IPS-15b (cell line): Measurements from ENCODE around the gene FERMT2.

Source experiments
- H3K27me3 ChIP-seq: one replicate; pipeline ENCODE4 v1.6.1; 2013; ENCODE audit warnings: low read length; ENCODE audit not compliant: control insufficient read depth, insufficient read depth
- H3K36me3 ChIP-seq: one replicate; pipeline ENCODE4 v1.6.1; 2013; ENCODE audit warnings: low read length; ENCODE audit not compliant: control insufficient read depth, insufficient read depth
- H3K4me1 ChIP-seq: one replicate; pipeline ENCODE4 v1.6.1; 2013; ENCODE audit warnings: mild to moderate bottlenecking, low read length; ENCODE audit not compliant: control insufficient read depth, insufficient read depth
- H3K4me3 ChIP-seq: one replicate; pipeline ENCODE4 v1.5.1; 2013; ENCODE audit warnings: low read depth, low read length
- H3K9ac ChIP-seq: one replicate; pipeline ENCODE4 v1.6.1; 2013; ENCODE audit warnings: low read depth, mild to moderate bottlenecking, low read length
- H3K9me3 ChIP-seq: one replicate; pipeline ENCODE4 v1.6.1; 2013; ENCODE audit warnings: mild to moderate bottlenecking, low read length; ENCODE audit not compliant: control insufficient read depth, insufficient read depth

The FERMT2 gene

DNA sequence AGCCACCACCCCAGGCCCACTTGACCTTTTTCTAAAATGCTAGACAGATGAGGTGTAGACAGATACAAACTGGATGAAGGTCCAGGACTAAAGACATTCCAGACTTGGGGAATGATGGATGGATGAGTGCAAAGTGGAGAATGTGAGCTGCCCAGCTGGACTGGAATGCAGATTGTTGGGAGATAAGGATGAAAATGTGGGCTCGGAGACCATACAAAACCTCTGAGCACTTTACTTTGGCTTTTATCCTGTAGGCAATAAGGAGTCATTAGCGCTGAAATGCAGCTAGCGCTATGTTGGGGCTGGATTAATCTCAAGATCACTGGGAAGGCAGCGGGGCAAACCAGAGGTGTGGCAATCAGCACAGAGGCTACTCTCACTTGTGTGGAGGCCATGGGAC is 94.7 kb downstream of the FERMT2 start:
- Histone ChIP-seq H3K27me3 (no peaks in the 10 kb centered on the region), H3K9ac (no peak overlapping the region), H3K4me3 (no peak overlapping the region), H3K36me3 (peaks cover 4% of the 10 kb centered on the region), H3K4me1 (peaks cover 5% of the 10 kb centered on the region), H3K9me3 (no peaks in the 10 kb centered on the region)

DNA sequence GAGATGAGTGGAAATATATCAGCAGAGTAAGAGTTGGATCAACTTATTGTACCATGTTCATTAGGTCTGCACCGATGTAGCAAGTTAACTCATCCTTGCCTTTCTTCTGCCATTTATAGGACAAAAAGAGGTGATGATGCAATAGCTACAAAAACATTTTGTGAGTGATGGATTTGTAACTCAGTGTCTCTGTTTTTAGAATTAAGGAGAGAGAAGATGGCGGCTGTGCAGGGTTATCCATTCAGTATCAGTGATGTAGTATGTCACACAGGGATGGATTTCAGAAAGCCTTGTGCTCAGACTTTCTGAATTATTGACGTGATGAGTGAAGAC is 97.4 kb downstream of the FERMT2 start:
- Histone ChIP-seq H3K27me3 (no peaks in the 10 kb centered on the region), H3K36me3 (peaks cover 2% of the 10 kb centered on the region), H3K4me1 (peaks cover 5% of the 10 kb centered on the region), H3K9ac (no peak overlapping the region), H3K4me3 (no peak overlapping the region), H3K9me3 (no peaks in the 10 kb centered on the region)

- H3K4me3 ChIP-seq: no peak overlapping the region
- H3K27me3 ChIP-seq: no peaks in the 10 kb centered on the region
- H3K4me1 ChIP-seq: peaks cover 5% of the 10 kb centered on the region
- H3K9me3 ChIP-seq: no peaks in the 10 kb centered on the region
- no peaks in the 10 kb centered on the region for H3K36me3 ChIP-seq
- no peak overlapping the region for H3K9ac ChIP-seq
Observed at GRCh38 chr14:52852810-52853521, 97.9 kb downstream of the FERMT2 start.

DNA sequence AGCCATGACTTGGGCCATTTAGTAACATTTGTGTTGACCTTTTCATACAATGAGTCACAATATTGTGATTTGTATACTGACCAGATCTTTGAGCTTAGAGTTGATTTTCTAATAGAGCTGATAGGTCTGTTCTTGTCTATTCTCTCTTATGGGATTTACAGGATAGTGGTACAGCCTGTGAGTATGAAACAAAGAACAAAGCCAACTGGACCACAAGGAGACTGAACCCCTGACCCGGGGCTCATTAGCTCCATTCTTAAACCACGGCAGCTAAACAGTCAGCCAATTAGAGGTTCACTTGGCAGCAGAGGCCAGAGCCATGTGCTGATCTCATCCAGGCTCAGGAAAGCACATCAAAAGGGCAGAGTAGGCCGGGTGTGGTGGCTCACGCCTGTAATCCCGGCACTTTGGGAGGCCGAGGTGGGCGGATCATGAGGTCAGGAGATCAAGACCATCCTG is 100.4 kb downstream of the FERMT2 start:
- H3K9me3 ChIP-seq: no peaks in the 10 kb centered on the region
- H3K9ac ChIP-seq: no peak overlapping the region
- no peaks in the 10 kb centered on the region for H3K36me3 ChIP-seq
- H3K27me3 ChIP-seq: no peaks in the 10 kb centered on the region
- no peak overlapping the region for H3K4me3 ChIP-seq
- H3K4me1 ChIP-seq: peaks cover 5% of the 10 kb centered on the region

DNA sequence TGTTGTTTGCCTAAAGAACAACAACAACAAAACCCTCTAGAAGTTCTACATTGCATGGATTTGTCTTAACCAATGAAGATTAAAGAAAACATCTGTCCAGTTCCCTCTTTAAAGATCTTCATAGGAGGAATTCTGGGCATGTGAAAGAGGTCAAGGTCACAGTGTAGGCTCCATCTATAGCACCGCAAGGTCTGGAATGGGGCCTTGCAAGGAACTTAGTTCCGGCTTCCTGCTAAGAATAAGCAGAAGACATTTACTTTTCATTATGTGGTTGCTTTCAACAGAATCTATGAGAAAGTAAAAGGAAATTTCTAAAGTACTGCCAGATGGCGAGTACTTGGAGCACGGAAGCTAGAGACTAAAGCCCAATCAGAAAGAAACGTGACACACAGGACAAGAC is 102.2 kb downstream of the FERMT2 start:
- H3K9ac ChIP-seq: no peak overlapping the region
- H3K36me3 ChIP-seq: no peaks in the 10 kb centered on the region
- H3K27me3 ChIP-seq: no peaks in the 10 kb centered on the region
- H3K4me3 ChIP-seq: no peak overlapping the region
- H3K9me3 ChIP-seq: no peaks in the 10 kb centered on the region
- H3K4me1 ChIP-seq: peaks cover 14% of the 10 kb centered on the region

GRCh38 chr14:52846591-52846990 is 104.3 kb downstream of the FERMT2 start:
- Histone ChIP-seq H3K27me3 (no peaks in the 10 kb centered on the region), H3K4me1 (peaks cover 10% of the 10 kb centered on the region), H3K9me3 (no peaks in the 10 kb centered on the region), H3K36me3 (no peaks in the 10 kb centered on the region), H3K9ac (no peak overlapping the region), H3K4me3 (no peak overlapping the region)

GRCh38 chr14:52845081-52845480 is 105.8 kb downstream of the FERMT2 start:
- Histone ChIP-seq H3K36me3 (no peaks in the 10 kb centered on the region), H3K4me3 (no peak overlapping the region), H3K9me3 (no peaks in the 10 kb centered on the region), H3K9ac (no peak overlapping the region), H3K4me1 (peaks cover 10% of the 10 kb centered on the region), H3K27me3 (no peaks in the 10 kb centered on the region)

DNA sequence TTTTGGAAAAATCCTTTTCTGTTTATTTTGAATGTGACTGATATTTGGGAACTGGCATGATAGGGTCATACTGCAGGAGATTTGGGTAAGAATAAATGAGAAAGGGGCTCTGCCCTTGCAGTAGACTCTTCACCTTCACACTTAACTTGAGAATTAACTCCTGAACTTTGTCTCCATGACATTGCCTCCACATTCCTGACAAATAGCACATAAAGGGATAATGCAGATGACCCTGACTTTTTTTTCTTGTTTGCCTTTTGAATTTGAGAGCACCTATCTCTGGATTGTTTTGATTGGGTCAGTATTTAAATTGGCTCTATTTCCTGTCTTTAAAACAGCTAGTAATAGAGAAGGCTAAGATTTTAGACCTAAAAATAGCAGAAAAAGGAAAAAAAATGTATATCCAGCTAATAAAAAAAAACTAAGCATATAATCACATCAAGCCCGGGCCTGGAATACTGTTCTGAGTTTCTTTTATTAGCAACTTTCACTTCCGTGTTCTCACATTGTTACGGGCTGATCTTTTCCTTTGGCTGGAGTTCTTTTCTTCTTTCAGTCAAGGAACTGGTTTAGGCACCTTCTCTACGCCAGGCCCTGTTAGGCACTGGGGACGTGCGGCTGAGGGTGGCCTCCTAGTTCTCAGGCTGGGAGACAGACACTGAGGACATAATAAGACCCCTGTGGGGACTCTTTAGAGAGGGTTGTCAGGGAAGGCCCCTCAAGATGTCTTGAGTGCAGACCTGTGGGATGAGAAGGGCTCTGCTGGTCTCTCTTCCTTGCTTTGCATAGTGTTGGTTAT is 106.4 kb downstream of the FERMT2 start:
- H3K9ac ChIP-seq: no peak overlapping the region
- H3K36me3 ChIP-seq: no peaks in the 10 kb centered on the region
- no peaks in the 10 kb centered on the region for H3K9me3 ChIP-seq
- H3K4me1 ChIP-seq: peaks cover 10% of the 10 kb centered on the region
- no peaks in the 10 kb centered on the region for H3K27me3 ChIP-seq
- H3K4me3 ChIP-seq: no peak overlapping the region

DNA sequence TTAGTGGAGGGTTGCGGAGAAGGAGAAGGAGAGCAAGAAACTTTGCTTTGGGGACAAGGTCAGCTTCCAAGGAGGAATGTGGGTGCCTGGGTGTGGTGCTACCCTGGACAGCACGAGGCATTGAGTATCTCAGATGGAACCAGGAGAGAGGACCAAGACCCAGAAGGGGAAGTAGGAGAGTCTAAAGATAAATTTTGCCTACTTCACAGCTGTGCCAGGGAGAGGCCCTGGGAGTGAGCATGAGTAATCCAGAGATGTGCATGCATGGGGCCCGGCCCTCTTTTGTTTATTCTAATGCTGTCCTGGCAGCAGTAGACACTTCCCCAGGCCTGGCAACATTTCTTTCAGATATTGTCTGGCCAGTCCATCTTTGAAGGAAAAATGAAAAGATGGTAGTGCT is 110.0 kb downstream of the FERMT2 start:
- H3K4me1 ChIP-seq: peaks cover 10% of the 10 kb centered on the region
- H3K4me3 ChIP-seq: no peak overlapping the region
- no peak overlapping the region for H3K9ac ChIP-seq
- H3K27me3 ChIP-seq: no peaks in the 10 kb centered on the region
- H3K9me3 ChIP-seq: no peaks in the 10 kb centered on the region
- H3K36me3 ChIP-seq: no peaks in the 10 kb centered on the region

GRCh38 chr14:52837451-52837850 is 113.4 kb downstream of the FERMT2 start:
- H3K4me3 ChIP-seq: no peak overlapping the region
- H3K4me1 ChIP-seq: peaks cover 9% of the 10 kb centered on the region
- H3K9me3 ChIP-seq: no peaks in the 10 kb centered on the region
- no peaks in the 10 kb centered on the region for H3K27me3 ChIP-seq
- H3K9ac ChIP-seq: no peak overlapping the region
- no peaks in the 10 kb centered on the region for H3K36me3 ChIP-seq

DNA sequence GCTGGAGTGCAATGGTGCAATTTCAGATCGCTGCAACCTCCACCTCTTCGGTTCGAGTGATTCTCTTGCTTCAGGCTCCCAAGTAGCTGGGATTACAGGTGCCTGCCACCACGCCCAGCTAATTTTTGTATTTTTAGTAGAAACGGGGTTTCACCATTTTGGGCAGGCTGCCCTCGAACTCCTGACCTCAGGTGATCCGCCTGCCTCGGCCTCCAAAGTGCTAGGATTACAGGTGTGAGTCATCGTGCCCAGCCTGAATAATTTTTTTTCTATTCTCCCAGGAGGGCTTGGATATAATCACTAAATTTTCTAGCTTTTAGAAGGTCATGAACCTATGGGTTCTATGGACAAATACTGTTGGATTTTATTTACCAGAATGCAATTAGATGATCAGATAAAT is 114.8 kb downstream of the FERMT2 start:
- Histone ChIP-seq H3K4me1 (peaks cover 17% of the 10 kb centered on the region), H3K27me3 (no peaks in the 10 kb centered on the region), H3K36me3 (no peaks in the 10 kb centered on the region), H3K4me3 (no peak overlapping the region), H3K9ac (no peak overlapping the region), H3K9me3 (no peaks in the 10 kb centered on the region)
